GM10248 (cell line): ENCODE data around the gene SARS2.

Experiments
- CTCF ChIA-PET: fragments of 300-600 bp; sonication (Branson Sonifier 250); formaldehyde crosslinking; extraction: SDS; loops from one replicate; lab custom pipeline; 2021; ENCODE audit warnings: antibody characterized with exemption; lab: Yijun Ruan, JAX
- POLR2A ChIA-PET: fragments of 350-650 bp; sonication (Branson Sonifier 250); formaldehyde crosslinking; extraction: SDS; loops from one replicate; lab custom pipeline; 2020; ENCODE audit warnings: antibody characterized with exemption; lab: Yijun Ruan, JAX
- DNase-seq: peaks from one replicate; pipeline ENCODE4 v3.0.0; 2012; ENCODE audit errors: extremely low spot score
- CTCF ChIP-seq: IDR thresholded peaks from 2 replicates; pipeline ENCODE4 v1.5.1; 2012; ENCODE audit warnings: mild to moderate bottlenecking, low read depth; ENCODE audit errors: extremely low read depth, missing control alignments, control extremely low read depth

SARS2 gene

GRCh38 chr19:38894968-38895367, 35.6 kb downstream of the SARS2 start:
- ChIA-PET CTCF (interaction anchor here (0.8 to 1.2 kb wide), 2 partner anchors 16 to 260 kb away, joined by 3 read pairs; no protein-coding TSS in a partner anchor), POLR2A (no interaction called here)
- DNase-seq = no peak
- no peak for TF ChIP-seq CTCF

- no peak for TF ChIP-seq CTCF
- POLR2A ChIA-PET = no interaction called here
- DNase-seq = no peak
- CTCF ChIA-PET = interaction anchor here (1.0 to 2.4 kb wide), 2 partner anchors 21 to 491 kb away, joined by 3 to 5 read pairs; partner anchors contain the start of gene FAM98C
These were observed 37.2 kb downstream of the SARS2 start for GRCh38 chr19:38893341-38893771.

GRCh38 chr19:38892841-38893240, 37.7 kb downstream of the SARS2 start:
- TF ChIP-seq CTCF = no peak
- CTCF ChIA-PET = interaction anchor here (1.0 to 2.4 kb wide), 2 partner anchors 20 to 490 kb away, joined by 3 to 5 read pairs; partner anchors contain the start of gene FAM98C
- POLR2A ChIA-PET = no interaction called here
- no peak for DNase-seq

GRCh38 chr19:38891771-38892170, 38.8 kb downstream of the SARS2 start:
- no peak for TF ChIP-seq CTCF
- POLR2A ChIA-PET = no interaction called here
- no peak for DNase-seq
- CTCF ChIA-PET = interaction anchor here (0.7 to 2.4 kb wide), 3 partner anchors 8 to 22 kb away, joined by 3 to 5 read pairs (median 3); partner anchors contain the start of genes NFKBIB and SIRT2

GRCh38 chr19:38890686-38891085, 39.9 kb downstream of the SARS2 start:
- POLR2A ChIA-PET = no interaction called here
- CTCF ChIA-PET = no interaction called here
- no peak for TF ChIP-seq CTCF
- DNase-seq = no peak

- ChIA-PET POLR2A (no interaction called here), CTCF (interaction anchor here (1.2 to 3.9 kb wide), 2 partner anchors 41 to 120 kb away, joined by 3 to 19 read pairs; partner anchors contain the start of genes MRPS12 and SARS2)
- no peak for DNase-seq
- no peak for TF ChIP-seq CTCF
These were observed 40.8 kb downstream of the SARS2 start for GRCh38 chr19:38889803-38890202.
